NCI-H1417 (cell line): ENCODE data around the gene EGFL7.

Source experiments
- DNase-seq, 3 experiments: peaks; one replicate each; lab custom pipeline; 2025; lab: John Stamatoyannopoulos, UW

EGFL7 gene

DNA sequence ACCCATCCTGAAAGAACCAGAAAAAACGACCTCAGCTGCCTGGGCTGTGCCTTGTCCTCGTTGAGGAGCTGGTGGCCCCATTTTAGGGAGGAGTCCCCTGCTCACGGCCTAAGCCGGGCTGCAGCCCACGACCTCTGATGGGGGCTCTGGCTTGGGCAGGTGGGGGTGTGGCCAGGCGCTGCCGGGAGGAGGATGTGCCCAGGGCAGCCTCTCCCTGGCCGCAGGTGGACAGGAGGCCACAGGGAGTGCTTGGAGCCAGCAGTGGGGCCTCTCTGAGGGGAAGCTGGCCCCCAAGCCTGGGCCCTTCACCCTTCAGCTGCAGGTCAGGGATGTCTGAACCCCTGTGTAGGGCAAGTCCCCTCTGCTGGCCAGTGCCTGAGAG is 52.2 kb downstream of the EGFL7 start:
- no peak for DNase-seq

DNA sequence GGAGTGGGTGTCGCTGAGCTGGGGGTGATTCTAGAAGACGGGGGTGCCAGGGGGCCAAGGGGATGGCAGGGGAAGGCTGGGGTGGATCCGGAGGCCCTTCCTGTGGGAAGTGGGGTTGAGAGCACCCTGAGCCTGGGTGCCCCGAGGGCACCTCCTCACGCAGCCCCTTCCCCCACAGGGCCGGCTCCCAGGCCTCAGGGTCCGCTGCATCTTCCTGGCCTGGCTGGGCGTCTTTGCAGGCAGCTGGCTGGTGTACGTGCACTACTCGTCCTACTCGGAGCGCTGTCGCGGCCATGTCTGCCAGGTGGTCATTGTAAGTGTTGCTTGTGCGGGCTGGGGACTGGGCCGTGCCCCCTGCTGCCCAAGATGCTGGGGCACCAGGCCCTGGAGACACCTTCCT is 54.7 kb downstream of the EGFL7 start:
- DNase-seq, result no peak

GRCh38 chr9:136718345-136719194 is 55.9 kb downstream of the EGFL7 start:
- no peak for DNase-seq

- no peak for DNase-seq
Measured at GRCh38 chr9:136719195-136719880, 56.6 kb downstream of the EGFL7 start.

GRCh38 chr9:136720251-136720897 is 57.7 kb downstream of the EGFL7 start:
- DNase-seq, result peak in 2 of 3 experiments; percentile 69 to 74

GRCh38 chr9:136720898-136721338 is 58.2 kb downstream of the EGFL7 start:
- DNase-seq, result no peak

- no peak for DNase-seq
Measured at GRCh38 chr9:136721339-136722092, 58.8 kb downstream of the EGFL7 start.
